ENCODE results near the gene SERPIND1.

Gene SERPIND1

GRCh38 chr22:20783844-20784723, 10.2 kb downstream of the SERPIND1 start:
- no peak overlapping the region for H3K4me3 ChIP-seq (ENCODE audit: low read depth, low read length)
- TF ChIP-seq CTCF (IDR thresholded peaks at IDR 0.05; ENCODE audit: borderline replicate concordance, insufficient read depth, low read depth, low read length): peak; percentile 77

GRCh38 chr22:20785415-20785814, 11.5 kb downstream of the SERPIND1 start:
- TF ChIP-seq CTCF (IDR thresholded peaks at IDR 0.05; ENCODE audit: borderline replicate concordance, insufficient read depth, low read depth, low read length): no peak
- H3K4me3 ChIP-seq (ENCODE audit: low read depth, low read length): no peak overlapping the region

GRCh38 chr22:20786048-20786447, 12.1 kb downstream of the SERPIND1 start:
- no peak for TF ChIP-seq CTCF (IDR thresholded peaks at IDR 0.05; ENCODE audit: borderline replicate concordance, insufficient read depth, low read depth, low read length)
- no peak overlapping the region for H3K4me3 ChIP-seq (ENCODE audit: low read depth, low read length)

GRCh38 chr22:20786536-20786979, 12.6 kb downstream of the SERPIND1 start:
- no peak overlapping the region for H3K4me3 ChIP-seq (ENCODE audit: low read depth, low read length)
- no peak for TF ChIP-seq CTCF (IDR thresholded peaks at IDR 0.05; ENCODE audit: borderline replicate concordance, insufficient read depth, low read depth, low read length)

GRCh38 chr22:20787223-20787622, 13.3 kb downstream of the SERPIND1 start:
- H3K4me3 ChIP-seq (ENCODE audit: low read depth, low read length): no peak overlapping the region
- TF ChIP-seq CTCF (IDR thresholded peaks at IDR 0.05; ENCODE audit: borderline replicate concordance, insufficient read depth, low read depth, low read length): no peak

- TF ChIP-seq CTCF (IDR thresholded peaks at IDR 0.05; ENCODE audit: borderline replicate concordance, insufficient read depth, low read depth, low read length): no peak
- no peak overlapping the region for H3K4me3 ChIP-seq (ENCODE audit: low read depth, low read length)
Measured at GRCh38 chr22:20787746-20788626, 14.1 kb downstream of the SERPIND1 start.
